K562 (cell line): ENCODE results near the gene ZNF552. TPM values are rescaled to one million over a fixed set of nuclear protein-coding genes. Genes with fewer than 3 reads are reported as not detected.

Source experiments
- ATAC-seq: fragments of 200-7000 bp; cut with Tn5 transposase; 3 replicates; pipeline ENCODE4 v1.9.1; 2020; ENCODE audit warnings: moderate library complexity
- BruUV-seq: library from RNA; stranded (reverse); fragments of 400-500 nt; replicated peaks from 2 replicates; lab custom pipeline; 2021; lab: Mats Ljungman, UMichigan
- CTCF ChIA-PET: fragments of 300-600 bp; formaldehyde crosslinking; extraction: SDS; loops from one replicate; lab custom pipeline; 2021; ENCODE audit warnings: low intra/inter-chr PET ratio; lab: Yijun Ruan, JAX
- POLR2A ChIA-PET: fragments of 300-600, 350-650 bp; sonication (Branson Sonifier 250); formaldehyde crosslinking; extraction: SDS; loops from one replicate; lab custom pipeline; 2021; ENCODE audit warnings: antibody characterized with exemption, inconsistent platforms; lab: Yijun Ruan, JAX
- DNase-seq, 4 experiments: peaks; one replicate each; pipeline versions ENCODE4 v3.0.0 to v3.0.0-alpha.2; 2011 to 2018; ENCODE audit warnings: low spot score in 3 of 4, mixed read lengths in 3 of 4; ENCODE audit errors: extremely low read depth in 1 of 4
- FAIRE-seq: peaks from 2 replicates; lab custom pipeline; 2011; peaks lifted over from hg19 to GRCh38; lab: Jason Lieb, UNC
- H2AFZ ChIP-seq: 2 replicates; pipeline ENCODE4 v1.6.0; 2011; ENCODE audit warnings: low read depth, low read length, control low read depth, inconsistent platforms
- H3K27ac ChIP-seq: fragments of 200-600 bp; 3 replicates; pipeline ENCODE4 v1.8.0; 2011; ENCODE audit warnings: low read depth, mild to moderate bottlenecking, control low read depth, inconsistent platforms, low read length, moderate library complexity, mixed read lengths; ENCODE audit errors: extremely low read depth
- H3K27me3 ChIP-seq, 2 experiments: fragments of 300-600 bp in 1 of 2; 2 replicates in 1 of 2; 3 replicates in 1 of 2; pipeline versions ENCODE4 v1.6.0 to v1.8.0; 2011; ENCODE audit warnings: inconsistent platforms in 2 of 2, low read length in 2 of 2, mild to moderate bottlenecking in 1 of 2, mixed read lengths in 1 of 2, moderate library complexity in 1 of 2; ENCODE audit not compliant: control insufficient read depth in 2 of 2, insufficient read depth in 2 of 2
- H3K36me3 ChIP-seq: fragments of 300-600 bp; 3 replicates; pipeline ENCODE4 v1.8.0; 2011; ENCODE audit warnings: mild to moderate bottlenecking, low read length, inconsistent platforms; ENCODE audit not compliant: control insufficient read depth, insufficient read depth
- H3K4me1 ChIP-seq, 2 experiments: fragments of 200-600 bp in 1 of 2; replicated peaks in 1 of 2; 2 replicates in 1 of 2; 3 replicates in 1 of 2; pipeline versions ENCODE4 v1.5.1 to v1.8.0; 2011; ENCODE audit warnings: inconsistent platforms in 2 of 2, low read length in 2 of 2, mild to moderate bottlenecking in 1 of 2, mixed read lengths in 1 of 2, moderate library complexity in 1 of 2; ENCODE audit not compliant: control insufficient read depth in 2 of 2, insufficient read depth in 2 of 2
- H3K4me2 ChIP-seq: 2 replicates; pipeline ENCODE4 v1.6.1; 2011; ENCODE audit warnings: low read length, control low read depth, inconsistent platforms, mixed read lengths; ENCODE audit not compliant: insufficient read depth
- H3K4me3 ChIP-seq: fragments of 200-600 bp; sonication (generic), shearing (Covaris generic); 2 replicates; pipeline ENCODE4 v1.5.1; 2016; ENCODE audit warnings: control low read depth, inconsistent platforms
- H3K79me2 ChIP-seq: fragments of 200-600 bp; 3 replicates; pipeline ENCODE4 v1.8.0; 2011; ENCODE audit warnings: low read length, inconsistent platforms; ENCODE audit not compliant: control insufficient read depth, insufficient read depth
- H3K9ac ChIP-seq, 2 experiments: 2 replicates each; pipeline versions ENCODE4 v1.6.0 to v1.6.1; 2011; ENCODE audit warnings: low read depth in 2 of 2, low read length in 2 of 2, control low read depth in 1 of 2, inconsistent platforms in 1 of 2, mild to moderate bottlenecking in 1 of 2, mixed read lengths in 1 of 2; ENCODE audit not compliant: insufficient read depth in 1 of 2
- H3K9me1 ChIP-seq: one replicate; pipeline ENCODE4 v1.6.0; 2011; ENCODE audit warnings: inconsistent platforms, mild to moderate bottlenecking, low read length, moderate library complexity; ENCODE audit not compliant: control insufficient read depth, insufficient read depth
- H3K9me3 ChIP-seq: replicated peaks from 2 replicates; pipeline ENCODE4 v1.5.1; 2011; ENCODE audit warnings: low read depth, low read length, inconsistent platforms; ENCODE audit not compliant: control insufficient read depth, insufficient read depth
- H4K20me1 ChIP-seq: replicated peaks from 2 replicates; pipeline ENCODE4 v1.6.1; 2011; ENCODE audit warnings: low read length, inconsistent platforms, mixed read lengths; ENCODE audit not compliant: control insufficient read depth, insufficient read depth
- E2F5 ChIP-seq: sonication (generic); formaldehyde crosslinking; IDR thresholded peaks from 2 replicates; pipeline ENCODE4 v1.8.0; 2022; ENCODE audit warnings: mild to moderate bottlenecking, missing genetic modification reagents
- ELK3 ChIP-seq: fragments of 450-650 bp; formaldehyde crosslinking; IDR thresholded peaks from 2 replicates; pipeline ENCODE4 v1.4.0; 2020; ENCODE audit warnings: mild to moderate bottlenecking
- POLR2B ChIP-seq: fragments of 450-650 bp; IDR thresholded peaks from 2 replicates; pipeline ENCODE4 v1.6.1; 2018; ENCODE audit warnings: low read depth; ENCODE audit not compliant: partially characterized antibody
- PRMT5 ChIP-seq: sonication (generic); formaldehyde crosslinking; IDR thresholded peaks from 2 replicates; pipeline ENCODE4 v1.5.0; 2020; ENCODE audit warnings: missing genetic modification reagents
- SMARCB1 ChIP-seq: IDR thresholded peaks from 2 replicates; pipeline ENCODE4 v1.6.1; 2011; ENCODE audit warnings: improper control_type of control experiment, low read depth; ENCODE audit not compliant: insufficient read length
- WGBS: fragments of 100-300 bp; shearing (Covaris generic); methylation state at CpG from one replicate; pipeline ENCODE4 v1.1.6; 2016; ENCODE audit warnings: low coverage, mixed read lengths; ENCODE audit not compliant: insufficient coverage; ENCODE audit errors: missing lambda C conversion rate; 5-methylcytosine and 5-hydroxymethylcytosine counted together
- in situ Hi-C: fragments of 300-500 bp; cut with MboI; formaldehyde crosslinking; loops from 4 replicates; pipeline ENCODE4 v1.15.0; 2018; ENCODE audit warnings: inconsistent platforms, mixed read lengths
- intact Hi-C: fragments of 100-400 bp; cut with micrococcal nuclease; formaldehyde crosslinking; loops from 2 replicates; pipeline ENCODE4 v1.14.2; 2022
- polyA plus RNA-seq, 8 experiments: library from polyadenylated mRNA; depleted of rRNA in 4 of 8; stranded (reverse) in 5 of 8; unstranded in 3 of 8; fragments of >200 nt; fragmentation: Nextera tagmentation in 2 of 8; fragmentation: Illumina TruSeq in 1 of 8; extraction: Ambion mirVana in 2 of 8; extraction: Trizol in 1 of 8; gene quantifications; 2 replicates each; pipeline versions ENCODE4 v1.2.1 to v1.2.3, GENCODE V29; 2011 to 2014; ENCODE audit warnings: inconsistent platforms in 1 of 8, missing spikeins in 1 of 8
- total RNA-seq, 7 experiments: library from RNA; depleted of rRNA in 6 of 7; stranded (reverse); fragments of >200 nt in 6 of 7; fragmentation: Illumina TruSeq in 2 of 7; extraction: Trizol in 2 of 7; gene quantifications; 2 replicates each; pipeline versions ENCODE4 v1.2.1 to v1.2.3, GENCODE V29; 2011 to 2021; ENCODE audit warnings: low replicate concordance in 1 of 7
- TF ChIP-seq, protein P1 (sequence below): fragments of 250-450 bp; sonication (Bioruptor Pico); IDR thresholded peaks from 2 replicates; pipeline ENCODE4 v1.8.0; 2021; ENCODE audit warnings: borderline replicate concordance, mild to moderate bottlenecking, moderate library complexity; ENCODE audit not compliant: poor library complexity, severe bottlenecking
- TF ChIP-seq, protein P2 (sequence below): fragments of 450-650 bp; IDR thresholded peaks from one replicate; pipeline ENCODE4 v1.6.1; 2018; ENCODE audit warnings: mild to moderate bottlenecking, moderate library complexity; ENCODE audit not compliant: partially characterized antibody

Gene ZNF552
- total and polyA plus RNA-seq, 9 of the 15 experiments (the other 6 are each of a cell fraction or from before 2014, with no cell fraction given) = 4.4 to 12.4 (median 8.5) TPM

DNA sequence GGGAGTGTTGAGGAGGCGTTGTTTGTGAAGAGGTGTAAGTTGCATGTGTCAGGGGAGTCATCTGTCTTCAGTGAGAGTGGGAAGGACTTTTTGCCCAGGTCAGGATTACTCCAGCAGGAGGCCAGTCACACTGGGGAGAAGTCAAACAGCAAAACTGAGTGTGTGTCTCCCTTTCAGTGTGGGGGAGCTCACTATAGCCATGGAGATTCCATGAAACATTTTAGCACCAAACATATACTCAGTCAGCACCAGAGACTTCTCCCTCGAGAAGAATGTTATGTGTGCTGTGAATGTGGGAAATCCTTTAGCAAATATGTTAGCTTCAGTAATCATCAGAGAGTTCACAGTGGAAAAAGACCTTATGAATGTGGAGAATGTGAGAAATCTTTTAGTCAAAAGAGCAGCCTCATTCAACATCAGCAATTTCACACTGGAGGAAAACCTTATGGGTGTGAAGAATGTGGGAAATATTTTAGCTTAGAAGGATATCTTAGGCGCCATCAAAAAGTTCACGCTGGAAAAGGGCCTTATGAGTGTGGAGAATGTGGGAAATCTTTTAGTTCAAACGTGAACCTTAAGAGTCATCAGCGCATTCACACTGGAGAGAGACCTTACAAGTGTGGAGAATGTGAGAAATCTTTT, 26.5 kb upstream of the ZNF552 start:
- H3K9me3 ChIP-seq = no peaks in the 10 kb centered on the region
- H3K4me2 ChIP-seq = no peak overlapping the region
- no peak overlapping the region for H3K4me3 ChIP-seq
- ChIA-PET CTCF (no interaction called here), POLR2A (no interaction called here)
- 85% methylated on average over 6 of the region's 6 CpGs for WGBS
- peaks cover 36% of the 10 kb centered on the region for H3K79me2 ChIP-seq
- no peaks in the 10 kb centered on the region for H3K4me1 ChIP-seq
- no TSS peak for BruUV-seq
- no peaks in the 10 kb centered on the region for H3K9me1 ChIP-seq
- H2AFZ ChIP-seq = no peak overlapping the region
- peaks cover 70% of the 10 kb centered on the region; the same call in 2 of the 3 replicates for H3K36me3 ChIP-seq
- FAIRE-seq (no peak), DNase-seq (no peak), ATAC-seq (no peak)
- H3K9ac ChIP-seq = no peak overlapping the region
- in situ Hi-C loops = no loop called here
- H3K27me3 ChIP-seq = no peaks in the 10 kb centered on the region
- intact Hi-C loops = no loop called here
- no peak overlapping the region for H3K27ac ChIP-seq
- 0 out of 2 replicates have a peak, but pooled peaks cover 2% of the 10 kb centered on the region for H4K20me1 ChIP-seq
- TF ChIP-seq, protein P1, sequence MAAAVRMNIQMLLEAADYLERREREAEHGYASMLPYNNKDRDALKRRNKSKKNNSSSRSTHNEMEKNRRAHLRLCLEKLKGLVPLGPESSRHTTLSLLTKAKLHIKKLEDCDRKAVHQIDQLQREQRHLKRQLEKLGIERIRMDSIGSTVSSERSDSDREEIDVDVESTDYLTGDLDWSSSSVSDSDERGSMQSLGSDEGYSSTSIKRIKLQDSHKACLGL = no peak
- TF ChIP-seq SMARCB1 (no peak), POLR2B (no peak), E2F5 (CRISPR knock-in tag) (no peak), ELK3 (CRISPR knock-in tag) (no peak), PRMT5 (CRISPR knock-in tag) (no peak)
- TF ChIP-seq, protein P2, sequence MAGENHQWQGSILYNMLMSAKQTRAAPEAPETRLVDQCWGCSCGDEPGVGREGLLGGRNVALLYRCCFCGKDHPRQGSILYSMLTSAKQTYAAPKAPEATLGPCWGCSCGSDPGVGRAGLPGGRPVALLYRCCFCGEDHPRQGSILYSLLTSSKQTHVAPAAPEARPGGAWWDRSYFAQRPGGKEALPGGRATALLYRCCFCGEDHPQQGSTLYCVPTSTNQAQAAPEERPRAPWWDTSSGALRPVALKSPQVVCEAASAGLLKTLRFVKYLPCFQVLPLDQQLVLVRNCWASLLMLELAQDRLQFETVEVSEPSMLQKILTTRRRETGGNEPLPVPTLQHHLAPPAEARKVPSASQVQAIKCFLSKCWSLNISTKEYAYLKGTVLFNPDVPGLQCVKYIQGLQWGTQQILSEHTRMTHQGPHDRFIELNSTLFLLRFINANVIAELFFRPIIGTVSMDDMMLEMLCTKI = no peak
